DND-41 (cell line): ENCODE results near the gene FURIN.

Experiments used
- EZH2 ChIP-seq: IDR thresholded peaks from 3 replicates; pipeline ENCODE4 v1.6.1; 2012; ENCODE audit warnings: borderline replicate concordance, low read depth, mild to moderate bottlenecking, moderate library complexity, low read length, inconsistent platforms; ENCODE audit not compliant: severe bottlenecking
- TF ChIP-seq, protein P1 (sequence below): IDR thresholded peaks from 2 replicates; pipeline ENCODE4 v1.5.1; 2012; ENCODE audit warnings: borderline replicate concordance, low read length, moderate library complexity, mild to moderate bottlenecking; ENCODE audit not compliant: poor library complexity, severe bottlenecking; ENCODE audit errors: extremely low read depth

DNA sequence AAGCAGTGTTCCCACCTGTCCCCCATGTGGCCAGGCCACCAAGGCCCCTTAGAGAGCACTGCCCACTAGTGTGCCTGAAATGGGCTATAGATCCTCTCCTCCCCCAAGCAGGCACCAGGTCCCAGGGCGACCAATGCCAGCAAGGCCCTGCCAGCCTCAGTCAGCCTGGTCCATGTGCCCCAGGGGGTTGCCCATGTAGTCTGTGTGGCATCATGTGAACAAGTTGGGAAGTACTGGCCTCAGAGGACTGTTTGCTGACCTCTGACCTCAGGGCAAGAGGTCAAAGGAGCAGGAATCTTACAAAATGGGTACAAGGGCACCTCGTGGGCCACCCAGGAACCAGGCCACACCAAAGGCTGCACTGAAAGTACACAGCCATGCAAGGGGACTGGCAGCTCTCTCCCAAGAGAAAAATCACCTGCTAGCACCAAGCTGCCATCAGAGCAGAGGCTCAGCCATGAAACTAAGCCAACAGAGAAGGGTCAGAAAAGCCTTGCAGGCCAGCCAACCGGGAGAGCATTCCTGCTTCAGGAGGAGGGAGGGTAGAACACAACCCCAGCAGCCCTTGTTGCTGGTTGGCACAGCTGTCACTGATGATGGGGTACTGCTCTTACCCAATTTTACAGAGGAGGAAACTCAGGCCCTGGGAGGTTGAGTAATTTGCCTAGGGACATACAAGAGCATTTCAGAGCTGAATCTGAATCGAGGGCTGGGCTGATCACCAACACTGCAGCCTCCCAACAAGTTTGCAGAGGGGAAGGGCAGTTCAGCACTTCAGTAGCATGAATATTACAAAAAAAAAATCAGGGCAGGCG is 5.2 kb upstream of the FURIN start:
- TF ChIP-seq, protein P1, sequence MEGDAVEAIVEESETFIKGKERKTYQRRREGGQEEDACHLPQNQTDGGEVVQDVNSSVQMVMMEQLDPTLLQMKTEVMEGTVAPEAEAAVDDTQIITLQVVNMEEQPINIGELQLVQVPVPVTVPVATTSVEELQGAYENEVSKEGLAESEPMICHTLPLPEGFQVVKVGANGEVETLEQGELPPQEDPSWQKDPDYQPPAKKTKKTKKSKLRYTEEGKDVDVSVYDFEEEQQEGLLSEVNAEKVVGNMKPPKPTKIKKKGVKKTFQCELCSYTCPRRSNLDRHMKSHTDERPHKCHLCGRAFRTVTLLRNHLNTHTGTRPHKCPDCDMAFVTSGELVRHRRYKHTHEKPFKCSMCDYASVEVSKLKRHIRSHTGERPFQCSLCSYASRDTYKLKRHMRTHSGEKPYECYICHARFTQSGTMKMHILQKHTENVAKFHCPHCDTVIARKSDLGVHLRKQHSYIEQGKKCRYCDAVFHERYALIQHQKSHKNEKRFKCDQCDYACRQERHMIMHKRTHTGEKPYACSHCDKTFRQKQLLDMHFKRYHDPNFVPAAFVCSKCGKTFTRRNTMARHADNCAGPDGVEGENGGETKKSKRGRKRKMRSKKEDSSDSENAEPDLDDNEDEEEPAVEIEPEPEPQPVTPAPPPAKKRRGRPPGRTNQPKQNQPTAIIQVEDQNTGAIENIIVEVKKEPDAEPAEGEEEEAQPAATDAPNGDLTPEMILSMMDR, result no peak
- no peak for TF ChIP-seq EZH2
